ENCODE results near the gene SMIM14.

DNA sequence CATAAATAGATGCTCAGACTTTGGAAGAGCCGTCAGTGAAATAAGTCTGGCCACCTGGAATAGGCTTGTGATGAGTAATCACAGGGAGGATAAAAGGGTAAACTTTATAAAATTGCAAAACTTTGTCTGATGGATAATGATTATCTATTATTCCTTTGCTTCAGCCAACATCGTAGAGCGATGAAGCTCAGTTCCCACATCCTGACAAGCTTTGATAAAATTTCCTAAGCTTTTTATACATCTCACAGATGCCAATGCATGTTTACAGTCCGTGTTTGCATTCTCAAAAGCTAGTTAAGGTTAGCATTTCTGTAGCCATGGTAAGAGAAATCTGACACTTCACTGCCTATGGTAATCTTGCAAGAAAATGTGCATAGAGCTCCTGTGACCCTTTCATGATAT lies 96.1 kb downstream of the SMIM14 start:
- TF ChIP-seq POLR2AphosphoS5 (IDR thresholded peaks at IDR 0.05; ENCODE audit: low read depth, low read length): no peak
- TF ChIP-seq TAF1 (IDR thresholded peaks at IDR 0.05; ENCODE audit: borderline replicate concordance, low read depth, low read length): no peak
- no peak for TF ChIP-seq POLR2A (IDR thresholded peaks at IDR 0.05; ENCODE audit: low read depth, low read length)

Measured in GM12892 (cell line).